ENCODE results near the gene CD320. TPM values are rescaled to one million over a fixed set of nuclear protein-coding genes. Genes with fewer than 3 reads are reported as not detected.

Gene CD320
- total RNA-seq, 2 donors from 2014 or later = 21.1 to 27.4 TPM

Other genes with a start within 250 kb of the CD320 start
- gene FBN3, start 158.8 kb downstream of the CD320 start, total RNA-seq = not detected
- gene CERS4, start 99.0 kb downstream of the CD320 start, total RNA-seq = 10 to 100 TPM; 12.2 to 22.1 TPM
- 10 to 100 TPM; 24.4 to 31.9 TPM for gene NDUFA7, start 13.0 kb upstream of the CD320 start, total RNA-seq
- gene RPS28, start 13.1 kb upstream of the CD320 start, total RNA-seq = 1,000 to 10,000 TPM; 3,190 to 3,198 TPM
- gene KANK3, start 34.9 kb upstream of the CD320 start, total RNA-seq = 1 to 10 TPM; 2.6 to 2.9 TPM
- not detected for gene ANGPTL4, start 55.8 kb upstream of the CD320 start, total RNA-seq
- gene RAB11B, start 82.0 kb upstream of the CD320 start, total RNA-seq = 10 to 100 TPM; 81.6 to 90.1 TPM
- gene MARCHF2, start 104.9 kb upstream of the CD320 start, total RNA-seq = 100 to 1,000 TPM in 1 of 2 donors, 10 to 100 TPM in 1; 26.9 to 108 TPM
- 100 to 1,000 TPM; 248 to 259 TPM for gene HNRNPM, start 136.6 kb upstream of the CD320 start, total RNA-seq
- 1 to 10 TPM; 5.2 to 7.4 TPM for gene PRAM1, start 194.3 kb upstream of the CD320 start, total RNA-seq
- 10 to 100 TPM; 45.1 to 46.2 TPM for gene ZNF414, start 205.8 kb upstream of the CD320 start, total RNA-seq